Endothelial cell of umbilical vein (primary cell): Measurements from ENCODE around the gene PCDHGA1. TPM values are rescaled to one million over a fixed set of nuclear protein-coding genes. Genes with fewer than 3 reads are reported as not detected.
A peak's percentile ranks its signal among the peaks of the same experiment; 100 is the strongest.

Experiments
- BruUV-seq: library from RNA; stranded (reverse); fragments of 400-500 nt; replicated peaks from 2 replicates; lab custom pipeline; 2021; lab: Mats Ljungman, UMichigan
- CTCF ChIA-PET: fragments of 300-600, 350-600 bp; sonication (Branson Sonifier 250); formaldehyde crosslinking; loops from one replicate; lab custom pipeline; 2021; ENCODE audit warnings: antibody characterized with exemption, inconsistent platforms; lab: Charles Lee
- POLR2A ChIA-PET: fragments of 300-600, 350-600 bp; sonication (Branson Sonifier 250); formaldehyde crosslinking; loops from one replicate; lab custom pipeline; 2021; ENCODE audit warnings: antibody characterized with exemption, inconsistent platforms; lab: Charles Lee
- DNase-seq: peaks from one replicate; pipeline ENCODE4 v3.0.0-alpha.2; 2011; ENCODE audit warnings: low read depth, low spot score
- FAIRE-seq: peaks from 2 replicates; lab custom pipeline; 2011; peaks lifted over from hg19 to GRCh38; lab: Jason Lieb, UNC
- H2AFZ ChIP-seq: 2 replicates; pipeline ENCODE4 v1.6.0; 2012; ENCODE audit warnings: low read depth, low read length, control low read depth, inconsistent platforms
- H3K27ac ChIP-seq: 2 replicates; pipeline ENCODE4 v1.5.1; 2011; ENCODE audit warnings: low read depth, mild to moderate bottlenecking, control low read depth, low read length, moderate library complexity; ENCODE audit not compliant: insufficient read depth
- H3K27me3 ChIP-seq, 2 experiments: 2 replicates each; pipeline versions ENCODE4 v1.6.0 to v1.6.1; 2011; ENCODE audit warnings: low read length in 2 of 2, mixed read lengths in 1 of 2; ENCODE audit not compliant: control insufficient read depth in 2 of 2, insufficient read depth in 2 of 2
- H3K36me3 ChIP-seq, 2 experiments: 2 replicates in 1 of 2; 3 replicates in 1 of 2; pipeline ENCODE4 v1.5.1; 2011; ENCODE audit warnings: low read length in 2 of 2, mild to moderate bottlenecking in 1 of 2, moderate library complexity in 1 of 2; ENCODE audit not compliant: control insufficient read depth in 2 of 2, insufficient read depth in 2 of 2; ENCODE audit errors: extremely low read depth in 1 of 2
- H3K4me1 ChIP-seq: 3 replicates; pipeline ENCODE4 v1.5.1; 2011; ENCODE audit warnings: mild to moderate bottlenecking, low read length; ENCODE audit not compliant: control insufficient read depth, insufficient read depth; ENCODE audit errors: extremely low read depth
- H3K4me2 ChIP-seq: 2 replicates; pipeline ENCODE4 v1.6.1; 2011; ENCODE audit warnings: low read length, control low read depth, mixed read lengths; ENCODE audit not compliant: insufficient read depth
- H3K4me3 ChIP-seq, 3 experiments: fragments of 200-600 bp in 1 of 3; sonication (generic), shearing (Covaris generic) in 1 of 3; replicated peaks in 1 of 3; 2 replicates each; pipeline ENCODE4 v1.5.1; 2011 to 2016; ENCODE audit warnings: control low read depth in 3 of 3, low read length in 3 of 3, mild to moderate bottlenecking in 2 of 3, inconsistent platforms in 1 of 3, low read depth in 1 of 3, moderate library complexity in 1 of 3; ENCODE audit not compliant: insufficient read depth in 1 of 3
- H3K79me2 ChIP-seq: 2 replicates; pipeline ENCODE4 v1.6.0; 2012; ENCODE audit warnings: low read length, inconsistent platforms; ENCODE audit not compliant: control insufficient read depth, insufficient read depth
- H3K9ac ChIP-seq: replicated peaks from 2 replicates; pipeline ENCODE3; 2011; ENCODE audit warnings: low read length, control low read depth; ENCODE audit not compliant: insufficient read depth; ENCODE audit errors: extremely low read depth
- H3K9me1 ChIP-seq: replicated peaks from 3 replicates; pipeline ENCODE4 v1.6.0; 2011; ENCODE audit warnings: mild to moderate bottlenecking, low read length; ENCODE audit not compliant: control insufficient read depth, insufficient read depth; ENCODE audit errors: extremely low read depth
- H3K9me3 ChIP-seq: replicated peaks from 2 replicates; pipeline ENCODE4 v1.5.1; 2012; ENCODE audit warnings: low read length, inconsistent platforms; ENCODE audit not compliant: control insufficient read depth, insufficient read depth
- H4K20me1 ChIP-seq: replicated peaks from 2 replicates; pipeline ENCODE3; 2011; ENCODE audit warnings: mild to moderate bottlenecking, low read length; ENCODE audit not compliant: control insufficient read depth, insufficient read depth; ENCODE audit errors: extremely low read depth
- CTCF ChIP-seq, 2 donors: IDR thresholded peaks; 1 replicate in 1 of 2; 2 replicates in 1 of 2; pipeline ENCODE4 v1.5.1; 2011; ENCODE audit warnings: low read length in 2 of 2, mild to moderate bottlenecking in 2 of 2, moderate library complexity in 2 of 2, control low read depth in 1 of 2, inconsistent platforms in 1 of 2, low read depth in 1 of 2; ENCODE audit not compliant: insufficient read depth in 1 of 2; ENCODE audit errors: extremely low read depth in 1 of 2
- EZH2 ChIP-seq: IDR thresholded peaks from 2 replicates; pipeline ENCODE4 v1.6.1; 2012; ENCODE audit warnings: borderline replicate concordance, low read depth, mild to moderate bottlenecking, moderate library complexity, low read length, inconsistent platforms; ENCODE audit not compliant: severe bottlenecking
- FOS ChIP-seq: IDR thresholded peaks from 2 replicates; pipeline ENCODE4 v1.6.1; 2011; ENCODE audit warnings: mild to moderate bottlenecking, low read length, moderate library complexity, borderline replicate concordance; ENCODE audit not compliant: insufficient read depth
- GATA2 ChIP-seq: IDR thresholded peaks from 2 replicates; pipeline ENCODE4 v1.7.0; 2011; ENCODE audit warnings: low read depth, mild to moderate bottlenecking, moderate library complexity, mixed read lengths, low read length; ENCODE audit not compliant: insufficient read length, insufficient read depth
- JUN ChIP-seq: IDR thresholded peaks from 2 replicates; pipeline ENCODE4 v1.6.1; 2011; ENCODE audit warnings: borderline replicate concordance, low read depth; ENCODE audit not compliant: insufficient read length, insufficient read depth
- MAX ChIP-seq: IDR thresholded peaks from 2 replicates; pipeline ENCODE4 v1.6.1; 2011; ENCODE audit not compliant: insufficient read depth, insufficient read length
- MYC ChIP-seq: IDR thresholded peaks from one replicate; pipeline ENCODE4 v1.6.1; 2011; ENCODE audit warnings: mild to moderate bottlenecking, low read depth, low read length
- POLR2A ChIP-seq: IDR thresholded peaks from 2 replicates; pipeline ENCODE4 v1.6.1; 2012; ENCODE audit warnings: low read depth, mild to moderate bottlenecking, control low read depth, low read length
- POLR2AphosphoS5 ChIP-seq: IDR thresholded peaks from 2 replicates; pipeline ENCODE4 v1.6.1; 2012; ENCODE audit warnings: low read depth, mild to moderate bottlenecking, control low read depth, low read length, moderate library complexity; ENCODE audit not compliant: insufficient read depth
- dilution Hi-C: fragments of 300-500 bp; cut with MboI; formaldehyde crosslinking; loops from one replicate; pipeline ENCODE4 v1.15.0; 2019; ENCODE audit warnings: low sequenced_read_pairs; ENCODE audit not compliant: extremely low pct_ligation_motif_present
- intact Hi-C: fragments of 100-400 bp; cut with micrococcal nuclease; formaldehyde crosslinking; loops from one replicate; pipeline ENCODE4 v1.10.0; 2022
- polyA plus RNA-seq, 4 experiments: library from polyadenylated mRNA; depleted of rRNA in 3 of 4; stranded (reverse) in 3 of 4; unstranded in 1 of 4; fragments of >200 nt; gene quantifications; 2 replicates each; pipeline versions ENCODE4 v1.2.1 to v1.2.3, GENCODE V29; 2011 to 2012; ENCODE audit warnings: missing spikeins in 1 of 4
- total RNA-seq: library from RNA; stranded (reverse); gene quantifications from 2 replicates; pipeline ENCODE4 v1.2.3, GENCODE V29; 2021

The PCDHGA1 gene
- total and polyA plus RNA-seq, 2 donors (not counting 3 experiments of a cell fraction or from before 2014, with no cell fraction given), result 0.22 to 0.44 TPM

GRCh38 chr5:141413540-141414069, 83.3 kb downstream of the PCDHGA1 start:
- dilution Hi-C loops, result no loop called here

More at GRCh38 chr5:141413540-141414069, 83.3 kb downstream of the PCDHGA1 start:
- peaks cover 9% of the 10 kb centered on the region for H3K4me1 ChIP-seq
- ChIA-PET POLR2A (interaction anchor here (1.0 kb wide), 1 partner anchor 112 kb away, joined by 3 read pairs; no protein-coding TSS in a partner anchor), CTCF (interaction anchor here (1.1 to 11.3 kb wide), 26 partner anchors 8 to 191 kb away, joined by 3 to 335 read pairs (median 10); partner anchors contain the start of genes PCDHB14, PCDHGA1, PCDHGA11 and PCDHGA12)
- H3K4me2 ChIP-seq, result peak overlapping the region; percentile 77
- FAIRE-seq, result no peak
- no peak for DNase-seq
- no TSS peak for BruUV-seq
- no peak overlapping the region for H3K9ac ChIP-seq
- no peak for TF ChIP-seq CTCF (IDR thresholded peaks at IDR 0.05; ENCODE audit: extremely low read depth in 1 of 2, insufficient read depth in 1 of 2, low read depth in 1 of 2, low read length in 2 of 2)
- no peak for TF ChIP-seq GATA2
- no peak for TF ChIP-seq EZH2
- no peak for TF ChIP-seq MYC
- no peak for TF ChIP-seq POLR2AphosphoS5
- TF ChIP-seq JUN, result no peak
- no peak for TF ChIP-seq POLR2A
- TF ChIP-seq FOS, result no peak
- no peak for TF ChIP-seq MAX
- H3K4me3 ChIP-seq, result peak overlapping the region in 2 of 3 experiments; percentile 34 to 72
- no peaks in the 10 kb centered on the region for H3K9me3 ChIP-seq
- intact Hi-C loops, result no loop called here
- H3K36me3 ChIP-seq, result no peaks in the 10 kb centered on the region
- H3K79me2 ChIP-seq, result no peaks in the 10 kb centered on the region
- peaks cover 5% of the 10 kb centered on the region for H4K20me1 ChIP-seq
- H2AFZ ChIP-seq, result no peak overlapping the region
- H3K27me3 ChIP-seq, result peaks cover 49 to 84% of the 10 kb centered on the region in 2 experiments
- no peak overlapping the region for H3K27ac ChIP-seq
- no peaks in the 10 kb centered on the region for H3K9me1 ChIP-seq
